ENCODE data around the gene LASP1NB.

Gene LASP1NB

GRCh38 chr17:38891441-38891840 is 34.0 kb upstream of the LASP1NB start:
- no TSS peak for BruUV-seq (replicated peaks)
- TF ChIP-seq CTCF (conservative IDR thresholded peaks at IDR 0.05; ENCODE audit: low read depth, low read length) (no peak), EZH2 (IDR thresholded peaks at IDR 0.05; ENCODE audit: borderline replicate concordance, low read depth, low read length, poor library complexity, severe bottlenecking) (no peak)
- ChIA-PET POLR2A (ENCODE audit: low non-redundant PET) (no interaction called here), CTCF (interaction anchor here (0.5 to 0.7 kb wide), 2 partner anchors 16 to 131 kb away, joined by 4 to 5 read pairs; no protein-coding TSS in a partner anchor)
- no peak overlapping the region for H3K4me3 ChIP-seq (ENCODE audit: low read depth, low read length, poor library complexity, severe bottlenecking)
- intact Hi-C loops (cut with micrococcal nuclease; ENCODE audit: unreplicated experiment), result no loop called here
- H3K27ac ChIP-seq (ENCODE audit: low read depth, low read length, poor library complexity, severe bottlenecking), result no peak overlapping the region
- no peaks in the 10 kb centered on the region for H3K27me3 ChIP-seq (replicated peaks; ENCODE audit: insufficient read depth, low read depth, low read length, poor library complexity)
- H3K4me1 ChIP-seq (ENCODE audit: insufficient read depth, low read length, poor library complexity, severe bottlenecking), result no peaks in the 10 kb centered on the region
- peaks cover 5% of the 10 kb centered on the region for H3K36me3 ChIP-seq (ENCODE audit: insufficient read depth, low read length, poor library complexity, severe bottlenecking)
- DNase-seq (ENCODE audit: low spot score), result no peak
- no peaks in the 10 kb centered on the region for H3K9me3 ChIP-seq (ENCODE audit: low read depth, low read length, poor library complexity, severe bottlenecking)

DNA sequence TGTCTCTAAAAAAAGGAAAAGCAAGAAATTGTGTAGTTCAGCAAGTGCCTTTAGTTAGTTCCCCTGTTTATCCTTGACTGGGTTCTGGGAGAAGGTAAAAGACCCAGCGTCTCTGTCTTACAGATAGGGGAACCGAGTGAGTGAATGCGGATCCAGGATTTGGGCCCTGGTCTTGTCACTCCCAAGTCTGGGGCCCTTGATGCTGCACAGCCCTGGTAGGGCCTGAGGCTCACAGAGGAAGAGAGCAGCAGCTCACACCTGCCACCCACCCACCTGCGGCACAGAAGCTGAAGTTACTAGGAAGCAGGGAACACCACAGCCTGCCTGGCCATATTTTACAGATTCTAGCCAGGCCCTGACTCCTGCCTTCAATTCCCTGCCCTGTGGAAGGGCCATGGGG is 33.3 kb upstream of the LASP1NB start:
- intact Hi-C loops (cut with micrococcal nuclease; ENCODE audit: unreplicated experiment), result no loop called here
- ChIA-PET POLR2A (ENCODE audit: low non-redundant PET) (no interaction called here), CTCF (interaction anchor here (0.5 to 0.7 kb wide), 2 partner anchors 15 to 131 kb away, joined by 4 to 5 read pairs; no protein-coding TSS in a partner anchor)
- no peak overlapping the region for H3K27ac ChIP-seq (ENCODE audit: low read depth, low read length, poor library complexity, severe bottlenecking)
- no peaks in the 10 kb centered on the region for H3K9me3 ChIP-seq (ENCODE audit: low read depth, low read length, poor library complexity, severe bottlenecking)
- no peak overlapping the region for H3K4me3 ChIP-seq (ENCODE audit: low read depth, low read length, poor library complexity, severe bottlenecking)
- H3K27me3 ChIP-seq (replicated peaks; ENCODE audit: insufficient read depth, low read depth, low read length, poor library complexity), result no peaks in the 10 kb centered on the region
- TF ChIP-seq CTCF (conservative IDR thresholded peaks at IDR 0.05; ENCODE audit: low read depth, low read length), result no peak
- TF ChIP-seq EZH2 (IDR thresholded peaks at IDR 0.05; ENCODE audit: borderline replicate concordance, low read depth, low read length, poor library complexity, severe bottlenecking), result no peak
- no TSS peak for BruUV-seq (replicated peaks)
- no peak for DNase-seq (ENCODE audit: low spot score)
- no peaks in the 10 kb centered on the region for H3K4me1 ChIP-seq (ENCODE audit: insufficient read depth, low read length, poor library complexity, severe bottlenecking)
- H3K36me3 ChIP-seq (ENCODE audit: insufficient read depth, low read length, poor library complexity, severe bottlenecking), result peaks cover 5% of the 10 kb centered on the region

DNA sequence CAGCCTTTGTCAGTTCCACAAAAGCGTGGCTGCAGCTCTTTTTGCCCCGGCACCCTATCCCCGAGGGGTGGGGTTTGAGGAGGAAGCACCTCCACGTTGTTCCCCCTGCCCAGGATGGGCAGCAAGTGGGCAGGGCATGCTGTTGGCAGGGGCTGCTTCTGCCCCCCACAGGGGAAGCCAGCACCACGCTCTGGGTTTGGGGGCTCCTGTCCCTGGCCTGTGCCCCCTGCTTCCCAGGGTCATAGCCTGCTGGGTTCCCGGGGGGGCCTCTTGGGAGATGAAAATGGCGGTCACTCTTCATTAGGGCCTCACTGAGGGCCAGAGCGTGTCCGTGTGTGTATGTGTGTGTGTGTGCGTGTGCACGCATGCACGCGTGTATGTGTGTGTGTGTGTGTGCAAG is 32.8 kb upstream of the LASP1NB start:
- BruUV-seq (replicated peaks), result no TSS peak
- H3K36me3 ChIP-seq (ENCODE audit: insufficient read depth, low read length, poor library complexity, severe bottlenecking), result peaks cover 5% of the 10 kb centered on the region
- H3K4me1 ChIP-seq (ENCODE audit: insufficient read depth, low read length, poor library complexity, severe bottlenecking), result no peaks in the 10 kb centered on the region
- H3K4me3 ChIP-seq (ENCODE audit: low read depth, low read length, poor library complexity, severe bottlenecking), result no peak overlapping the region
- TF ChIP-seq EZH2 (IDR thresholded peaks at IDR 0.05; ENCODE audit: borderline replicate concordance, low read depth, low read length, poor library complexity, severe bottlenecking), result no peak
- no peak for TF ChIP-seq CTCF (conservative IDR thresholded peaks at IDR 0.05; ENCODE audit: low read depth, low read length)
- no peaks in the 10 kb centered on the region for H3K27me3 ChIP-seq (replicated peaks; ENCODE audit: insufficient read depth, low read depth, low read length, poor library complexity)
- intact Hi-C loops (cut with micrococcal nuclease; ENCODE audit: unreplicated experiment), result no loop called here
- ChIA-PET POLR2A (ENCODE audit: low non-redundant PET) (no interaction called here), CTCF (no interaction called here)
- no peaks in the 10 kb centered on the region for H3K9me3 ChIP-seq (ENCODE audit: low read depth, low read length, poor library complexity, severe bottlenecking)
- H3K27ac ChIP-seq (ENCODE audit: low read depth, low read length, poor library complexity, severe bottlenecking), result no peak overlapping the region
- DNase-seq (ENCODE audit: low spot score), result no peak
